Neural progenitor cell (in vitro differentiated cells): ENCODE data around the gene NDUFA8.

ENCODE experiments used
- CTCF ChIP-seq: fragments of 200-600 bp; sonication (generic); IDR thresholded peaks from 2 replicates; pipeline ENCODE4 v1.5.1; 2017; ENCODE audit warnings: antibody characterized with exemption, mild to moderate bottlenecking
- EZH2 ChIP-seq: fragments of 200-600 bp; sonication (generic); IDR thresholded peaks from 2 replicates; pipeline ENCODE4 v1.6.1; 2017; ENCODE audit warnings: antibody characterized with exemption, mild to moderate bottlenecking, moderate library complexity
- EZH2phosphoT487 ChIP-seq: fragments of 200-600 bp; sonication (generic); IDR thresholded peaks from 2 replicates; pipeline ENCODE4 v1.6.1; 2017; ENCODE audit warnings: antibody characterized with exemption

GRCh38 chr9:122121391-122121790 is 38.2 kb downstream of the NDUFA8 start:
- no peak for TF ChIP-seq EZH2phosphoT487
- no peak for TF ChIP-seq CTCF
- TF ChIP-seq EZH2: no peak
